RKO (cell line): Measurements from ENCODE around the gene TUBGCP2.
"Not testable (repeated sequence)": the region's sequence is repeated elsewhere in the genome, so short reads cannot be mapped to it uniquely, and the experiment has no call there.

Experiments used
- DNase-seq: peaks from one replicate; pipeline ENCODE4 v3.0.0-alpha.2; 2016; ENCODE audit warnings: low spot score

The TUBGCP2 gene

GRCh38 chr10:133266056-133266795, 42.4 kb downstream of the TUBGCP2 start:
- DNase-seq: no peak

GRCh38 chr10:133265052-133265451, 43.6 kb downstream of the TUBGCP2 start:
- DNase-seq: not testable (repeated sequence)

- DNase-seq: no peak
Measured at GRCh38 chr10:133264461-133264860, 44.2 kb downstream of the TUBGCP2 start.

GRCh38 chr10:133263674-133264073, 45.0 kb downstream of the TUBGCP2 start:
- DNase-seq: no peak

- no peak for DNase-seq
Measured at GRCh38 chr10:133262696-133263095, 46.0 kb downstream of the TUBGCP2 start.

- DNase-seq: peak; percentile 79
Measured at GRCh38 chr10:133261726-133262325, 46.8 kb downstream of the TUBGCP2 start.

- DNase-seq: peak; percentile 67
Measured at GRCh38 chr10:133260895-133261725, 47.6 kb downstream of the TUBGCP2 start.

GRCh38 chr10:133259602-133259989, 49.1 kb downstream of the TUBGCP2 start:
- DNase-seq: no peak

- DNase-seq: peak; percentile 99
Measured at GRCh38 chr10:133258818-133259601, 49.7 kb downstream of the TUBGCP2 start.

- no peak for DNase-seq
Measured at GRCh38 chr10:133258066-133258817, 50.4 kb downstream of the TUBGCP2 start.

GRCh38 chr10:133257489-133258065, 51.1 kb downstream of the TUBGCP2 start:
- DNase-seq: no peak

- DNase-seq: no peak
Measured at GRCh38 chr10:133255323-133255722, 53.3 kb downstream of the TUBGCP2 start.

- DNase-seq: no peak
Measured at GRCh38 chr10:133254421-133255120, 54.1 kb downstream of the TUBGCP2 start.

- DNase-seq: no peak
Measured at GRCh38 chr10:133253361-133253955, 55.2 kb downstream of the TUBGCP2 start.

GRCh38 chr10:133252223-133252552, 56.5 kb downstream of the TUBGCP2 start:
- DNase-seq: no peak

GRCh38 chr10:133251388-133252222, 57.1 kb downstream of the TUBGCP2 start:
- DNase-seq: no peak

- DNase-seq: no peak
Measured at GRCh38 chr10:133249975-133250754, 58.5 kb downstream of the TUBGCP2 start.

GRCh38 chr10:133249094-133249780, 59.4 kb downstream of the TUBGCP2 start:
- DNase-seq: no peak
